Activated T-cell treated with anti-CD3 and anti-CD28 coated beads, Interleukin-2, amount 50 U/mL, for 48 hours (primary cell): ENCODE measurements around the gene KIR3DL1.
"Not testable (repeated sequence)": the region's sequence is repeated elsewhere in the genome, so short reads cannot be mapped to it uniquely, and the experiment has no call there.

Source experiments
- DNase-seq, 2 experiments: peaks; one replicate each; pipeline ENCODE4 v3.0.0-alpha.2; 2020

The KIR3DL1 gene

GRCh38 chr19:54816251-54816650, at the start of gene KIR3DL1:
Gene KIR3DL1, plus strand, starts transcription at chr19:54816468.
- not testable (repeated sequence) for DNase-seq

GRCh38 chr19:54769646-54770045, 46.6 kb upstream of the KIR3DL1 start, which contains the start of gene KIR2DL1:
Gene KIR2DL1, plus strand, starts transcription at chr19:54769793. Its CDS starts 58 bp downstream, at chr19:54769851.
- DNase-seq, result not testable (repeated sequence)

- DNase-seq, result not testable (repeated sequence)
Observed at GRCh38 chr19:54770511-54770910, 45.8 kb upstream of the KIR3DL1 start.

GRCh38 chr19:54771018-54771960, 45.0 kb upstream of the KIR3DL1 start:
- DNase-seq, result not testable (repeated sequence)

- DNase-seq, result not testable (repeated sequence)
Observed at GRCh38 chr19:54772666-54773065, 43.6 kb upstream of the KIR3DL1 start.

GRCh38 chr19:54775095-54775815, 41.0 kb upstream of the KIR3DL1 start:
- not testable (repeated sequence) for DNase-seq

GRCh38 chr19:54775830-54776229, 40.4 kb upstream of the KIR3DL1 start:
- DNase-seq, result not testable (repeated sequence)

GRCh38 chr19:54777851-54778250, 38.4 kb upstream of the KIR3DL1 start:
- not testable (repeated sequence) for DNase-seq

- DNase-seq, result not testable (repeated sequence)
Observed at GRCh38 chr19:54778896-54779295, 37.4 kb upstream of the KIR3DL1 start.

- DNase-seq, result not testable (repeated sequence)
Observed at GRCh38 chr19:54782916-54783315, 33.4 kb upstream of the KIR3DL1 start.

- DNase-seq, result not testable (repeated sequence)
Observed at GRCh38 chr19:54786091-54786723, 30.1 kb upstream of the KIR3DL1 start.

- not testable (repeated sequence) for DNase-seq
Observed at GRCh38 chr19:54788154-54788553, 28.1 kb upstream of the KIR3DL1 start.

GRCh38 chr19:54790711-54791110, 25.6 kb upstream of the KIR3DL1 start:
- DNase-seq, result no peak

GRCh38 chr19:54791476-54791875, 24.8 kb upstream of the KIR3DL1 start:
- DNase-seq, result no peak

- DNase-seq, result no peak
Observed at GRCh38 chr19:54792814-54793213, 23.5 kb upstream of the KIR3DL1 start.

GRCh38 chr19:54795758-54796157, 20.5 kb upstream of the KIR3DL1 start:
- no peak for DNase-seq

- no peak for DNase-seq
Observed at GRCh38 chr19:54803410-54803809, 12.9 kb upstream of the KIR3DL1 start, which contains the start of gene KIR2DL4. Gene KIR2DL4, plus strand, starts transcription at chr19:54803610. Its CDS starts 42 bp downstream, at chr19:54803652.

- DNase-seq, result no peak
Observed at GRCh38 chr19:54804101-54804500, 12.2 kb upstream of the KIR3DL1 start.

- DNase-seq, result no peak
Observed at GRCh38 chr19:54804571-54804970, 11.7 kb upstream of the KIR3DL1 start.

GRCh38 chr19:54805665-54806515, 10.4 kb upstream of the KIR3DL1 start:
- DNase-seq, result no peak

- DNase-seq, result no peak
Observed at GRCh38 chr19:54806516-54806838, 9.8 kb upstream of the KIR3DL1 start.

- not testable (repeated sequence) for DNase-seq
Observed at GRCh38 chr19:54814571-54814970, 1.7 kb upstream of the KIR3DL1 start.
